TTC549 (cell line): ENCODE results near the gene CDC37.
"Not testable (repeated sequence)": the region's sequence is repeated elsewhere in the genome, so short reads cannot be mapped to it uniquely, and the experiment has no call there.

Source experiments
- FAIRE-seq: peaks from 2 replicates; lab custom pipeline; 2012; peaks lifted over from hg19 to GRCh38; lab: Jason Lieb, UNC

The CDC37 gene

DNA sequence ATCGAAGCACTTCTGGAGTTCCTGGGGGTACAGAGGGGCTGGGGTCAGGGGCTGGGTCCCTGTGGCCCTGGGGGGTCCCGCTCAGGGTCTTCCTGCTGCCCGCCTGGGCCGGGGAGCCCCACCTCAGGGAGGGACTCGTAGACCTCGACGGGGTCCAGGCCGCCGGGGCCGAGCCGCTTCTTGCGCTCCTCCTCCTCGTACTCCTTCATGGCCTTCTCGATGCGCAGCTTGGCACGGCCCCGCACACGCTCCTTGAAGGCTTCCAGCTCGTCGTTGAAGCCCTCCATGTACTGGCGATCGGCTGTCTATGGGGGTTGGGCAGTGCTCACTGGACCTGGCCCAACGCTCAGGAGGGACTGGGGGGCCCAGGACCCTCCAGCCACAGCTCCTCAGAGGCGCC lies 10.2 kb downstream of the CDC37 start:
- FAIRE-seq, result no peak

DNA sequence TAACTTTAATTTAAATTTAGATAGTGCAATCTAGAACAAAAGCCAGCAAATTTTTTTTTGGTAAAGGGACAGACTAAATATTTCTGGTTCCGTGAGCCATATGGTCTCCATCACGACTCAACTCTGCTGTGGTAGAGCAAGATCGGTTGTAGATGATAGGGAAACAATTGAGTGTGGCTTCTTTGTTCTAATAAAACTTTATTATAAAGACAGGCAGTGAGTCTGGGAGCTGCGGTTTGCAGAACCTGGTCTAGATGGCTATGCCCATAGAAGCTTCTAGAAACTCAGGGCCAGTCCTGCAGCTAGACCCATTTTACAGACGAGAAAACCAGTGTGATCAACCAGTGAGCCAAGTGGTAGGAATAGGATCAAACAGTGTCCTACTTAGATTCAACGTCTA lies 11.2 kb downstream of the CDC37 start:
- FAIRE-seq, result no peak

GRCh38 chr19:10390652-10391286 lies 12.6 kb downstream of the CDC37 start:
- FAIRE-seq, result no peak

- FAIRE-seq, result no peak
Observed at GRCh38 chr19:10389863-10390262, 13.5 kb downstream of the CDC37 start.

DNA sequence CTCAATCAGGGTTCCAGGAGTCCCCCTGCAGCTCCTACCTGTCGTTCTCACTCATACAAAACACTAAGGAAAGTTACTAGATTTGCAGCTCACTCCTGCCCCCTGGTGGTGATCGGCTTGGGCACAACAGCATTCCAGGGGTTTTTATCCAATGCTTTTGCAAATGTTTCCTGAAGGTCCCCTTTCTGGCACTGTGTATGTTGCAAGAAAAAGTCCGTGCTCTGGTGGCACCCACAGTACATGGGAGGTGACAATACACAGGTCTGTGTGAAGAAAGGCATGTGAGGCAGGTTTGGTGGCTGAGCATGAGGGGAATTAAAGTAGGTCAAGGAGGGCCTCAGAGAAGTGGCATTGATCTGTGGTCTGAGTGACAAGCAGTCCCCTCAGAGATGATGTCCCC lies 14.4 kb downstream of the CDC37 start:
- peak; percentile 71 for FAIRE-seq

DNA sequence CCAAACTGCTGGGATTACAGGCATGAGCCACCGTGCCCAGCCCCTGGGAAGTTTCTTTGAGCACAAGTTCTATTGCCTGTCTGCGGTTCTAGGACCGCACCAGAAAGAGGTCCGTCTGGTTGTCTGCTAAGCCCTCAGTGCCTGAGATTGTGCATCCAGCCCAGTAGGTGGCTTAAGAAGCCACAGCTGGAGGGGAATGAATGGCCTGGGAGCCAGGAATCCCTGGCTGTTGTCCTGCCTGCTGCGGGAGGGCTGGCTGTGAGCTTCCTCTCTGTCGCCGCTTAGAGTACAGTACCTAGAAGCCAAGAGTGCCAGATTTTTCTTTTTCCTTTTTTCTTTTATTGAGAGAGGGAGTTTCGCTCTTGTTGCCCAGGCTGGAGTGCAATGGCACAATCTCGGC lies 18.8 kb downstream of the CDC37 start:
- no peak for FAIRE-seq

GRCh38 chr19:10383223-10383499 lies 20.2 kb downstream of the CDC37 start:
- not testable (repeated sequence) for FAIRE-seq

DNA sequence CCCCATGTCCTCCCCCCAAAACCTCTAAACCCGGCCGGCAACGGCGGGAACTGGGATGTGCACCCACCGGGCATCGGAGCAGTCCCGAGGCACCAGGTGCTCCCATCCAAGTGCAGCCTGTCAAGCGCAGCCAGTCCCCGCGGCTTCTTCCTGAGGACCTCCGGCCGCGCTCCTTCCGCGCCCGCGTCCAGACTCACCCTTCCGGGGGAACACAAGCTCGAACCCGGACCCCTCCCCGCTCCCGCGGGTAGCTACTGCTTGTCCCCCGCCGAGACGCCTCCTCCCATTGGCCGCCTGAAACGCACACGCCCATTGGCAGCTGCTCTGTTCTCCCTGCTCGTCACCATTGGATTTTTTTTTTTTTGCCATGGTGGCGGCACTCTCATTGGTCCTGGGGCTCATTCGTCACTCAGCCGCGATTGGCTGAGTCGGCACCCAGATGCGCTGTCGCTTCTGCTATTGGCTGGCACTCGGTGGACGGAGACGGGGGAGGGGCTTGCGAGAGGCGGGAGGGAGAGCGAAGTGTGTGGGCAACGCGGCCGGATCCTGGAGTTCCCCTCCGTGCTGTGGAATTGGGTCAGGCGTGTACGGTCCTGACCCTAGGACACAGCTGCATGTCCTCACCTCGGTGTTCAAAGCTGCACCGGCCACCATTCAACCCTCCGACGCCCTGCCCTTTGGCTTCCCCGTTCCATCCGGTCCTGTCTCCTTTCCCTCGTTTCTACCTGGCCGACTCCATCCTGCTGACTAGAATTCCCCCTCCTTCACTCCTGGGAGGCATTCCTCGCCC lies 22.8 kb downstream of the CDC37 start, which contains the start of gene TYK2:
TSS of gene TYK2 (minus strand) at position 260 of the 790 bp plus-strand sequence. CDS start 2,166 bp downstream, outside the sequence.
- peak; percentile 92 for FAIRE-seq

DNA sequence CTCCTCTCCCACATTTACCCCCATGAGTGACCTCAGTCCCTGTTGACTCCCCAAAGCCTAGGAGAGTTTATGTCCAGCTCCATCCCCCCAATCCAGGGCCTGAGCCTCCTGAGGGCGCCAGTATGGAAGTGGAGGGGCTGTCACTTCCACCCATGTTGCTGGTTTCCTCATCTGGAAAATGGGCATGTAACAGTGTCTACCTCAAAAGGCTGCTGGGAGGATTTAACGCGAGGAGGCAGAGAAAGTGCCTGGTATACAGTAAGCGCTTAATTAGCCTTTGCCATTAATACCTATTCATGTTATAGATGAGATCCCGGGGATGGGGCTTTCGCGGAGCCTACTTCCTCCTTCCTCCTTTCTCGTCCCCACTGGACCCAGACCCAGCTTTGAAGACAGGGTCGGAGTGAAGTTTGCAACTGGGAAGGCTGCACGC lies 23.4 kb downstream of the CDC37 start:
- FAIRE-seq, result no peak

GRCh38 chr19:10378124-10378523 lies 25.2 kb downstream of the CDC37 start:
- no peak for FAIRE-seq

DNA sequence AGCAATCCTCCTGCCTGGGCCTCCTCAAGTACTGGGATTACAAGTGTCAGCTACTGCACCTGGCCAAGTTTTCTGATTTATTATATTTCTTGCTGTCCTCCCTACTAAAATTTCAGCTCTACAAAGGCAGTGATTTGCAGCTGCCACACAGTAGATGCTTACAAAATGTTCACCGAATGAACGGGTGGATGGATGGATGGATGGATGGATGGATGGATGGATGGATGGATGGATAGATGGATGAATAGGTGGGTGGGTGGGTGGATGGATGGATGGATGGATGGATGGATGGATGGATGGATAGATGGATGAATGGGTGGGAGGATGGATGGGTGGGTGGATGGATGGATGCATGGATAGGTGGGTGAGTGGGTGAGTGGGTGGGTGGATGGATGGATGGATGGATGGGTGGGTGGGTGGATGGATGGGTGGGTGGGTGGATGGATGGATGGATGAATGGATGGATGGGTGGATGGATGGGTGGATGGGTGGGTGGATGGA lies 26.2 kb downstream of the CDC37 start:
- not testable (repeated sequence) for FAIRE-seq

- FAIRE-seq, result no peak
Observed at GRCh38 chr19:10374931-10375330, 28.4 kb downstream of the CDC37 start.

DNA sequence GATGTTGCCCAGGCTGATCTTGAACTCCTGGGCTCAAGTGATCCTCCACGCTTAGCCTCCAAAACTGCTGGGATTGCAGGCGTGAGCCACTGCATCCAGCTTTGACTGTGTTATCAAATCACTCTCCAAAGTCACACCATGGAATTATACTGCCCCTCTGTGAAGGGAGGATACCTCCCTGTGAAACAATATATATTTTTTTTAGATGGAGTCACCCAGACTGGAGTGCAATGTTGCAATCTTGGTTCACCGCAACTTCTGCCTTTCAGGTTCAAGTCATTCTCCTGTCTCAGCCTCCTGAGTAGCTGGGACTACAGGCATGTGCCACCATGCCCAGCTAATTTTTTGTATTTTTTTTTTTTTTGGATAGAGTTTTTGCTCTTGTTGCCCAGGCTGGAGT lies 30.7 kb downstream of the CDC37 start:
- FAIRE-seq, result no peak

DNA sequence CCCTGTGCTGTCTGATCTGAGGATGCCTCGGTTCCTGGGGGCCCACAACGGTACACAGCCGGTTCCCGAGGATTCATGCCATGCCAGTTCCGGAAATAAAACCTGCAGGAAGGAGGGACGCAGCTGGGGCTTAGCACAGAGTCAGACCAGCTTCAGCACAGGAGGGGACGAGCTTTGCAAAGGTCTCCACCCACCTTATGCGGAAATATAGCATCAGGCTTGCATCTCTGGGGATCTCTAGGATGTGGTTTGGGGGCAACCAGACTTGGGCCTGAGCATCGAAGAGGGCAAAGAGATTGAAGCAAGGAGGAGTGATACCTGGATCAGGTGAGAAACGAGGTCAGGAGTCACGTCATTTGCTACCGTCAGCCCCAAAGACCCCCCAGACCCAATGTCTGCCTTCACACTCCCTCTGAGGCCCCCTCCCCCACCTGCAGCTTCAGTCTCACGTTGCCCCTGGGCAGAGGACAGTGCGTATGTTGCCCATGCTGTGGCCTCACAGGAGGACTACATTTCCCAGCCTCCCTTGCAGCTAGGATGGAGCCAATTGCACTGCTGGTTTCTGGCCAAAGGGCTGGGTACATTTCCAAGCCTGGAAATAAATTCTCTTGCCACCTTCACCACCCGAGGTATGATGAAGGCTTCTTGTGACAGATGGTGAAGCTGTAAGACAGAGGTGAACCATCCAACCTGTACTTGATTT lies 35.1 kb downstream of the CDC37 start:
- no peak for FAIRE-seq

- FAIRE-seq, result not testable (repeated sequence)
Observed at GRCh38 chr19:10366950-10367512, 36.3 kb downstream of the CDC37 start.

- FAIRE-seq, result no peak
Observed at GRCh38 chr19:10365518-10365917, 37.8 kb downstream of the CDC37 start.

DNA sequence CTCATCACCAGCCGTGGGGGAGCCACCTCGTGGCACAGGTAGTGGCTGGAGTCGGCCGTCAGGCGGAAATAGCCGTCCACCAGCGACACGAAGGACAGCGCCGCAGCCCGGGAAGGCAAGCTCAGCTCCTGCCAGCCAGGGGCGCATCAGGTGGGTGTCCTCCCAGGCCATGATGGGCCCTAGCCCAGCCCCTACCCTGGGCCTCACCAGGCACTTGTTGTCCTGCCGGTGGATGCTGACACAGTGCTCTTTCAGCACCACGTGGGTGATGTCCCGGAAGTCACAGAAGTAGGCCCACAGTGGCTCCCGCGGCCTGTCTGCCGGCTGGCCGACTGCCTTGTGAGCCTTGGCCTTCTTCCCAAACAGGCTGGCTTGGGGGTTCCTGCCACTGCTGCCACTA lies 38.7 kb downstream of the CDC37 start:
- FAIRE-seq, result no peak

DNA sequence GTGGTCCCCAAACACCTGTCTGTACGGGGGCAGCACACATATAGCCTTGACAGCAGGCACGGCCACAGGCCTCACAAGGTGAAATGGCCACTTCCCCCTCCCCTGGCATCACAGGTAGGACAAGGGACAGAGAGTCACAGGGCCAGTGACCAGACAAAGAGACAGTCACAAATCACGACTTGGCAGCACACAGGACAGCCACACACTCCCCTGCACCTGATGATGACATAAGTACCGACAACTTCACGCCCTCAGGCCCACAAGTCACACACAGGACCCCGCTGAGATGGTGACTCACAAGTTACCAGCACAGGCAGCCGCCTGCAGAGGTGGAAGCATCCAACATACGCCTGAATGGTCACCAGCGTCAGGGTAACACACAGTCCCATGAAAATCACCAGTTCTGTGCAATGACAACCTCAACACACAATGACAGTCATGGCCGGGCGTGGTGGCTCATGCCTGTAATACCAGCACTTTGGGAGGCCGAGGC lies 39.5 kb downstream of the CDC37 start:
- FAIRE-seq, result no peak

- no peak for FAIRE-seq
Observed at GRCh38 chr19:10362259-10362658, 41.1 kb downstream of the CDC37 start.

GRCh38 chr19:10361569-10362011 lies 41.8 kb downstream of the CDC37 start:
- no peak for FAIRE-seq

DNA sequence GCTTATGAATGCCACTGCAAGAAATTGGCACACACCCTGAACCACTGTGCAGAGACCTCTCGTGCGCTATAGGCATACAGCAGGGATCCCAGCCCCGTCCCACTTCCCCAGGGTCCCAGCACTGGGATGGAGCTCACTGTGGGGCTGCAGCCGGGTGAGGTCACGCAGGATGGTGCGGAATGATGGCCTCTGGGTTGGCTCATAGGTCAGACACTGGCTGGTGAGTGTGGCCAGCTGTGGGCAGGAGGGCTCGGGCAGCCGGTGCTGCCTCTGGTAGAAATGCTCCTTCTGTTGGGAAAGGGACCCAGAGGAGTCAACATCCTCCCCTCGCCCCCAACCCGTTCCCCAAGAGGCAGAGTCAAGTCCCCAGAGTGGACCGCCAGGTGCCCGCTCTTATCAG lies 46.9 kb downstream of the CDC37 start:
- FAIRE-seq, result no peak

DNA sequence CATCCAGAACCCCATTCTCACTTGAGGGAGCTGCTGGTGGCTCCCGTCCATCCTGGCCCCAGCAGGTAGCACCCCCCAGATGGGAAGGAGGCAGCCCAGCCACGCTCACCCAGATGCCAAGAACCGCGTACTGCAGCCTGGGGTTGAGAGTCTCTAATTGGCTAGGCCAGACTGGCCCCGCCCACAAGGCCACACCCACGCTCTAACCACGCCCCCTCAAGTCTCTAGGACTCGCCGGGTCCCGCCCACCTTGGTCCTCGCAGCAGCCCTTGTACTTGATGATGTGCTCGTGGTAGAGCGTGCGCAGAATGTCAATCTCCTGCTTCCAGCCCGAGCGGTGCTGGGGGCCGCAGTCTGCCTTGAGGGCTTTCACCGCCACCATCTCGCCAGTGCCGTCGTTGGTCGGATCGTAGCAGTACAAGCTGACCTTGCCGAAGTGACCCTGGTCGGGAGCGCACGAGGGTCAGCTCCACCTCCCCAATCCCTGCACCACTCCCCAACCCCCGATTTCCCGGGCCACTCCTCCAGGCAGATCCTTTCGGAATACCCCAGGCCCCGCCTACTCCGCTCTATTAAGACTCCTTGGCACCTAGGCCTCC lies 49.5 kb downstream of the CDC37 start:
- no peak for FAIRE-seq
